ENCODE data around the gene CFAP46. TPM values are rescaled to one million over a fixed set of nuclear protein-coding genes. Genes with fewer than 3 reads are reported as not detected.

The CFAP46 gene
- total and polyA plus RNA-seq, 2 of the 4 experiments (the other 2 are of a cell fraction), result 1.3 to 1.8 TPM

DNA sequence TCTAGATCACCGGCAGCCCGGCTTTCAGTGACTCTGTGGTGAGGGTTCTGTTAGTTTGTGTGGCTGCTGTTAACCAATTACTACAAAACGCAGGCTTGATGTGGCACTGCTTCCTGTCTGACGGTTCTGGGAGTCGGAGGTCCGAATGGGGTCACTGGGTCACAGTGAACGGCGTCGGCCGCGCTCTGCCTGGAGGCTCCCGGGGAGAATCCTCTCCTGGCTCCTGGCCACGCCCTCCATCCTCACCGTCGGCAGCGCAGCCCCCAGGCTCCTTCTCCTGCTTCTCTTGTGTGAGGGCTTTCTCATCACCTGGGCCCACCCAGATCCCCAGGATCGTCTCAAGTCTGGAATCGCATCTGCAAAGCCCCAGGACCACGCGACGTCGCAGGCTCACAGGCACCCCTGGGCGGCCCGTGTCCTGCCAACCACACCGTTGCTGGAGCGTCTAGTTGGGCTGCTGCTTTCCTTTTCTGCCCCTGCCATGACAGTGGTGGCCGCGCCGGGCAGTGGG is 124.6 kb downstream of the CFAP46 start:
- intact Hi-C loops (cut with micrococcal nuclease) (no loop called here), dilution Hi-C loops (cut with HindIII; ENCODE audit: low sequenced_read_pairs, unreplicated experiment) (no loop called here), in situ Hi-C loops (cut with MboI; ENCODE audit: low sequenced_read_pairs) (no loop called here)
- Histone ChIP-seq H4K91ac (ENCODE audit: insufficient read depth, low read depth, low read length) (no peak overlapping the region), H3K36me3 (ENCODE audit: control insufficient read depth, insufficient read depth, low read length) (no peaks in the 10 kb centered on the region), H2BK20ac (ENCODE audit: low read depth, low read length) (no peak overlapping the region), H3K9me1 (ENCODE audit: insufficient read depth, low read length) (no peaks in the 10 kb centered on the region), H4K5ac (ENCODE audit: low read depth, low read length) (no peak overlapping the region), H3K4ac (ENCODE audit: low read depth, low read length) (no peak overlapping the region), H3K9ac (ENCODE audit: low read depth, low read length) (no peak overlapping the region), H4K20me1 (ENCODE audit: insufficient read depth, low read length) (no peaks in the 10 kb centered on the region), H3K18ac (ENCODE audit: low read depth, low read length) (no peak overlapping the region), H2AK9ac (replicated peaks; ENCODE audit: low read depth, low read length, poor library complexity) (no peak overlapping the region), H4K8ac (ENCODE audit: low read depth in 2 of 2, low read length in 2 of 2) (no peak overlapping the region), H3K4me2 (ENCODE audit: low read depth, low read length) (no peak overlapping the region), H3K23ac (ENCODE audit: low read depth, low read length) (no peak overlapping the region), H3K27me3 (ENCODE audit: control insufficient read depth, insufficient read depth, low read length) (peaks cover 8% of the 10 kb centered on the region), H2AFZ (replicated peaks; ENCODE audit: low read length, poor library complexity) (no peak overlapping the region), H2AK5ac (ENCODE audit: low read depth, low read length) (no peak overlapping the region), H3K14ac (replicated peaks; ENCODE audit: low read depth, low read length) (no peak overlapping the region), H3K9me3 (ENCODE audit: control insufficient read depth, insufficient read depth, low read length) (peaks cover 2% of the 10 kb centered on the region; the same call in 1 of the 2 replicates), H2BK15ac (ENCODE audit: low read depth, low read length) (no peak overlapping the region), H3K79me1 (ENCODE audit: low read depth in 1 of 2, low read length in 2 of 2) (no peaks in the 10 kb centered on the region), H3K27ac (ENCODE audit: insufficient read depth, low read length) (no peak overlapping the region), H2BK120ac (ENCODE audit: low read depth, low read length) (no peak overlapping the region), H3K4me1 (ENCODE audit: control insufficient read depth, insufficient read depth, low read length) (no peaks in the 10 kb centered on the region), H2BK5ac (ENCODE audit: low read depth, low read length, poor library complexity, severe bottlenecking) (no peak overlapping the region), H3K56ac (ENCODE audit: extremely low read depth, insufficient read depth, low read length) (no peak overlapping the region), H3K4me3 (ENCODE audit: insufficient read depth, low read depth, low read length) (no peak overlapping the region)
- POLR2A ChIA-PET (ENCODE audit: unreplicated experiment), result no interaction called here
- 74% methylated on average over 17 of the region's 29 CpGs; no CpG with 5 or more reads in 1 of the 2 experiments for WGBS, 2 experiments (ENCODE audit: extremely low coverage in 2 of 2, insufficient read length in 1 of 2)
- CTCF ChIA-PET, result no interaction called here
- no TSS peak for BruUV-seq (replicated peaks)
- ATAC-seq (ENCODE audit: low read depth) (no peak), DNase-seq (no peak)
- TF ChIP-seq POLR2A (IDR thresholded peaks at IDR 0.05; ENCODE audit: low read depth, low read length) (no peak), RCOR1 (IDR thresholded peaks at IDR 0.05; ENCODE audit: insufficient replicate concordance, low read length) (no peak), CHD1 (IDR thresholded peaks at IDR 0.05; ENCODE audit: low read depth, low read length) (no peak), FOS (IDR thresholded peaks at IDR 0.05; ENCODE audit: low read depth, low read length) (no peak)
- TF ChIP-seq, protein P1, sequence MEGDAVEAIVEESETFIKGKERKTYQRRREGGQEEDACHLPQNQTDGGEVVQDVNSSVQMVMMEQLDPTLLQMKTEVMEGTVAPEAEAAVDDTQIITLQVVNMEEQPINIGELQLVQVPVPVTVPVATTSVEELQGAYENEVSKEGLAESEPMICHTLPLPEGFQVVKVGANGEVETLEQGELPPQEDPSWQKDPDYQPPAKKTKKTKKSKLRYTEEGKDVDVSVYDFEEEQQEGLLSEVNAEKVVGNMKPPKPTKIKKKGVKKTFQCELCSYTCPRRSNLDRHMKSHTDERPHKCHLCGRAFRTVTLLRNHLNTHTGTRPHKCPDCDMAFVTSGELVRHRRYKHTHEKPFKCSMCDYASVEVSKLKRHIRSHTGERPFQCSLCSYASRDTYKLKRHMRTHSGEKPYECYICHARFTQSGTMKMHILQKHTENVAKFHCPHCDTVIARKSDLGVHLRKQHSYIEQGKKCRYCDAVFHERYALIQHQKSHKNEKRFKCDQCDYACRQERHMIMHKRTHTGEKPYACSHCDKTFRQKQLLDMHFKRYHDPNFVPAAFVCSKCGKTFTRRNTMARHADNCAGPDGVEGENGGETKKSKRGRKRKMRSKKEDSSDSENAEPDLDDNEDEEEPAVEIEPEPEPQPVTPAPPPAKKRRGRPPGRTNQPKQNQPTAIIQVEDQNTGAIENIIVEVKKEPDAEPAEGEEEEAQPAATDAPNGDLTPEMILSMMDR (conservative IDR thresholded peaks at IDR 0.05; ENCODE audit: low read depth, low read length), result no peak
- TF ChIP-seq, protein P2, sequence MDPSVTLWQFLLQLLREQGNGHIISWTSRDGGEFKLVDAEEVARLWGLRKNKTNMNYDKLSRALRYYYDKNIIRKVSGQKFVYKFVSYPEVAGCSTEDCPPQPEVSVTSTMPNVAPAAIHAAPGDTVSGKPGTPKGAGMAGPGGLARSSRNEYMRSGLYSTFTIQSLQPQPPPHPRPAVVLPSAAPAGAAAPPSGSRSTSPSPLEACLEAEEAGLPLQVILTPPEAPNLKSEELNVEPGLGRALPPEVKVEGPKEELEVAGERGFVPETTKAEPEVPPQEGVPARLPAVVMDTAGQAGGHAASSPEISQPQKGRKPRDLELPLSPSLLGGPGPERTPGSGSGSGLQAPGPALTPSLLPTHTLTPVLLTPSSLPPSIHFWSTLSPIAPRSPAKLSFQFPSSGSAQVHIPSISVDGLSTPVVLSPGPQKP (IDR thresholded peaks at IDR 0.05; ENCODE audit: borderline replicate concordance, low read depth, low read length), result no peak
